Stimulated activated CD4-positive, alpha-beta T cell treated with anti-CD3 and anti-CD28 coated beads, Interleukin-1b, Interleukin-23, amount 100 ng/mL, for 1 hour (primary cell): Measurements from ENCODE around the gene PILRA.
A peak's percentile ranks its signal among the peaks of the same experiment; 100 is the strongest.
"Not testable (repeated sequence)": the region's sequence is repeated elsewhere in the genome, so short reads cannot be mapped to it uniquely, and the experiment has no call there.

Experiments used
- DNase-seq, 2 donors: peaks; one replicate each; pipeline ENCODE4 v3.0.0-alpha.2; 2020; ENCODE audit warnings: low read depth in 2 of 2

Gene PILRA

GRCh38 chr7:100373261-100373831, at the start of gene PILRA:
Gene PILRA, plus strand, starts transcription at chr7:100373487. Its CDS starts 170 bp downstream, at chr7:100373657.
- no peak for DNase-seq

- DNase-seq: not testable (repeated sequence)
Measured at GRCh38 chr7:100324194-100324593, 49.1 kb upstream of the PILRA start.

- not testable (repeated sequence) for DNase-seq
Measured at GRCh38 chr7:100325671-100326070, 47.6 kb upstream of the PILRA start.

- DNase-seq: not testable (repeated sequence)
Measured at GRCh38 chr7:100326914-100327313, 46.4 kb upstream of the PILRA start.

GRCh38 chr7:100335566-100336466, 37.5 kb upstream of the PILRA start:
- DNase-seq: peak; percentile 58 to 60

GRCh38 chr7:100338083-100338696, 35.1 kb upstream of the PILRA start:
- DNase-seq: not testable (repeated sequence)

GRCh38 chr7:100341286-100341685, 32.0 kb upstream of the PILRA start:
- not testable (repeated sequence) for DNase-seq

- no peak for DNase-seq
Measured at GRCh38 chr7:100342765-100343164, 30.5 kb upstream of the PILRA start.

GRCh38 chr7:100344124-100344559, 29.1 kb upstream of the PILRA start:
- DNase-seq: not testable (repeated sequence)

GRCh38 chr7:100344560-100345287, 28.6 kb upstream of the PILRA start:
- DNase-seq: peak; percentile 38 to 76

GRCh38 chr7:100345288-100345672, 28.0 kb upstream of the PILRA start:
- DNase-seq: not testable (repeated sequence)

GRCh38 chr7:100346921-100347320, 26.4 kb upstream of the PILRA start:
- no peak for DNase-seq

GRCh38 chr7:100348805-100349204, 24.5 kb upstream of the PILRA start:
- no peak for DNase-seq

- DNase-seq: no peak
Measured at GRCh38 chr7:100349757-100350156, 23.5 kb upstream of the PILRA start.

- DNase-seq: no peak
Measured at GRCh38 chr7:100351657-100352058, 21.6 kb upstream of the PILRA start.

- not testable (repeated sequence) for DNase-seq
Measured at GRCh38 chr7:100352230-100352781, 21.0 kb upstream of the PILRA start.

GRCh38 chr7:100352984-100353684, 20.2 kb upstream of the PILRA start:
- DNase-seq: no peak

GRCh38 chr7:100353685-100354330, 19.5 kb upstream of the PILRA start:
- no peak for DNase-seq

- DNase-seq: no peak
Measured at GRCh38 chr7:100356416-100357068, 16.7 kb upstream of the PILRA start.

- DNase-seq: no peak
Measured at GRCh38 chr7:100357131-100357561, 16.1 kb upstream of the PILRA start.
